Trophoblast cell (in vitro differentiated cells and primary cell): ENCODE measurements around the gene ARHGAP10.

Source experiments
- DNase-seq, 2 donors: peaks; one replicate each; pipeline ENCODE4 v3.0.0-alpha.2; 2016
- H2AFZ ChIP-seq: 2 replicates; pipeline ENCODE4 v1.6.1; 2013; ENCODE audit warnings: low read length, moderate library complexity, mild to moderate bottlenecking; ENCODE audit not compliant: insufficient read depth, poor library complexity
- H2AK5ac ChIP-seq: 2 replicates; pipeline ENCODE4 v1.6.1; 2013; ENCODE audit warnings: mild to moderate bottlenecking, low read length
- H2BK120ac ChIP-seq: 2 replicates; pipeline ENCODE4 v1.6.1; 2013; ENCODE audit warnings: low read length, mild to moderate bottlenecking, moderate library complexity; ENCODE audit not compliant: insufficient read depth, poor library complexity
- H2BK12ac ChIP-seq: 2 replicates; pipeline ENCODE4 v1.6.1; 2013; ENCODE audit warnings: mild to moderate bottlenecking, low read length, moderate library complexity
- H2BK5ac ChIP-seq: 2 replicates; pipeline ENCODE4 v1.6.1; 2013; ENCODE audit warnings: low read length, low read depth, moderate library complexity, mild to moderate bottlenecking; ENCODE audit not compliant: poor library complexity
- H3K14ac ChIP-seq: 2 replicates; pipeline ENCODE4 v1.6.1; 2013; ENCODE audit warnings: mild to moderate bottlenecking, low read length
- H3K18ac ChIP-seq: 2 replicates; pipeline ENCODE4 v1.6.1; 2013; ENCODE audit warnings: mild to moderate bottlenecking, low read length
- H3K23ac ChIP-seq: 2 replicates; pipeline ENCODE4 v1.6.1; 2013; ENCODE audit warnings: low read length
- H3K27ac ChIP-seq: 2 replicates; pipeline ENCODE4 v1.5.1; 2013; ENCODE audit warnings: low read depth, mild to moderate bottlenecking, inconsistent platforms, low read length, moderate library complexity
- H3K27me3 ChIP-seq: 2 replicates; pipeline ENCODE4 v1.6.1; 2013; ENCODE audit warnings: inconsistent platforms, mild to moderate bottlenecking, low read length, moderate library complexity; ENCODE audit not compliant: insufficient read depth
- H3K36me3 ChIP-seq, 2 experiments: 1 replicate in 1 of 2; 2 replicates in 1 of 2; pipeline ENCODE4 v1.6.1; 2013; ENCODE audit warnings: low read length in 2 of 2, mild to moderate bottlenecking in 2 of 2, moderate library complexity in 1 of 2; ENCODE audit not compliant: insufficient read depth in 2 of 2, control insufficient read depth in 1 of 2
- H3K4ac ChIP-seq: 2 replicates; pipeline ENCODE4 v1.6.1; 2013; ENCODE audit warnings: low read depth, mild to moderate bottlenecking, low read length, moderate library complexity
- H3K4me1 ChIP-seq, 2 experiments: 1 replicate in 1 of 2; 2 replicates in 1 of 2; pipeline ENCODE4 v1.6.1; 2013; ENCODE audit warnings: low read length in 2 of 2, mild to moderate bottlenecking in 2 of 2, moderate library complexity in 1 of 2; ENCODE audit not compliant: insufficient read depth in 2 of 2, control insufficient read depth in 1 of 2
- H3K4me2 ChIP-seq: 2 replicates; pipeline ENCODE4 v1.6.1; 2013; ENCODE audit warnings: inconsistent platforms, mild to moderate bottlenecking, low read length, moderate library complexity
- H3K4me3 ChIP-seq: 2 replicates; pipeline ENCODE4 v1.5.1; 2013; ENCODE audit warnings: mild to moderate bottlenecking, low read depth, low read length, inconsistent platforms
- H3K79me1 ChIP-seq: one replicate; pipeline ENCODE4 v1.6.1; 2013; ENCODE audit warnings: low read length
- H3K79me2 ChIP-seq: 2 replicates; pipeline ENCODE4 v1.6.1; 2013; ENCODE audit warnings: low read length, mild to moderate bottlenecking; ENCODE audit not compliant: control insufficient read depth, insufficient read depth, poor library complexity
- H3K9ac ChIP-seq: 2 replicates; pipeline ENCODE4 v1.6.1; 2013; ENCODE audit warnings: mild to moderate bottlenecking, low read length
- H3K9me3 ChIP-seq: 2 replicates; pipeline ENCODE4 v1.6.1; 2013; ENCODE audit warnings: low read depth, mild to moderate bottlenecking, control low read depth, inconsistent platforms, low read length; ENCODE audit not compliant: insufficient read depth
- H4K12ac ChIP-seq: 2 replicates; pipeline ENCODE4 v1.6.1; 2013; ENCODE audit warnings: low read depth, mild to moderate bottlenecking, low read length, moderate library complexity
- H4K8ac ChIP-seq: 2 replicates; pipeline ENCODE4 v1.6.1; 2013; ENCODE audit warnings: low read depth, mild to moderate bottlenecking, low read length, moderate library complexity
- H4K91ac ChIP-seq: one replicate; pipeline ENCODE4 v1.6.1; 2013; ENCODE audit warnings: low read depth, mild to moderate bottlenecking, low read length, moderate library complexity
- WGBS: extraction: QIAGEN DNeasy Blood & Tissue Kit; methylation state at CpG from one replicate; pipeline ENCODE4 v1.1.7; 2013; ENCODE audit warnings: missing lambda C conversion rate; ENCODE audit not compliant: insufficient read length, insufficient coverage; ENCODE audit errors: extremely low coverage; 5-methylcytosine and 5-hydroxymethylcytosine counted together

Gene ARHGAP10

DNA sequence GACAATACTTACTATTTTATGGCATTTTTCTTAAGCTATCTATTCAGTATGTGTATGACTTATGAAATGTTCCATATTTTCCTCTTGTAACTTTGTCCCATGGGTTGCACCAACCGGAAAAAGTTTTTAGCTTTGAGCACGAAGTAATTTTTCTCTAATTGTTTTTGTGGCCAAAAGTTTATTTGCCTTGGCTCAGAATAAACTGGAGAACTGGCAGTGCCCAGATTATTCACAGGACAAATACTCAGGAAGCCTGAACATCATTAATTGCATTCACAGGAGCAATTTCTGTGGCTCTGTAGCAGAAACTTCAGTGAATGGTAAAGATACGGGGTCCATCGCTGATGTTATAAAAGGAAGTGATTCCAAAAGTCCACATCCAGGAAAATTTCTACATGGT, 184.5 kb downstream of the ARHGAP10 start:
- H3K27me3 ChIP-seq = no peaks in the 10 kb centered on the region
- no peaks in the 10 kb centered on the region for H3K79me1 ChIP-seq
- peaks cover 5 to 6% of the 10 kb centered on the region in 2 experiments for H3K36me3 ChIP-seq
- H2AK5ac ChIP-seq = no peak overlapping the region
- H3K79me2 ChIP-seq = no peaks in the 10 kb centered on the region
- H3K18ac ChIP-seq = no peak overlapping the region
- H3K4me1 ChIP-seq = no peaks in the 10 kb centered on the region
- H3K14ac ChIP-seq = no peak overlapping the region
- H2BK5ac ChIP-seq = no peak overlapping the region
- H3K9me3 ChIP-seq = no peaks in the 10 kb centered on the region
- H3K23ac ChIP-seq = no peak overlapping the region
- no peak for DNase-seq
- H2AFZ ChIP-seq = no peak overlapping the region
- H2BK120ac ChIP-seq = no peak overlapping the region
- no peak overlapping the region for H3K4me3 ChIP-seq
- WGBS = no CpG with 5 or more reads among the region's 4 CpGs
- no peak overlapping the region for H3K9ac ChIP-seq
- no peak overlapping the region for H3K4ac ChIP-seq
- H3K4me2 ChIP-seq = no peak overlapping the region
- H2BK12ac ChIP-seq = no peak overlapping the region
- no peak overlapping the region for H4K91ac ChIP-seq
- no peak overlapping the region for H3K27ac ChIP-seq
- no peak overlapping the region for H4K12ac ChIP-seq
- H4K8ac ChIP-seq = no peak overlapping the region

DNA sequence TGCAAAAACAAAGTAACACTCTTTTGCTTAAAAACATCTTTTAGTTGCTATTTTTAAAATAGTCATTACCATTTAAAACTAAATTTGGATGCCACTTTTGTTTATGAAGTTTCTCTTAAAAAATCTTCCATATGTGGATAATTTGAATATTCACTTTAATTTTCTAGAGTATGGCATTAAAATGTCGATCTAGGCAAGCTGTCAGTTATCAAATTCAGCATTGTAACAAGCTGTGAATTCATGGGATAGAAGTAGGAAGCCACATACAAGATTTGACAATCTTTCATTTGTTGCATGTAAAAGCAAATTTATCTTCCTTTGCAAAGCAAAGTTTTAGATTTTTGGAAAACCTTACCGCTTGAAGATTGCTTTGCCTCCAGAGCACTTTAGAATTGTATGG, 191.5 kb downstream of the ARHGAP10 start:
- Histone ChIP-seq H4K91ac (no peak overlapping the region), H3K4ac (no peak overlapping the region), H3K18ac (no peak overlapping the region), H4K12ac (no peak overlapping the region), H2AK5ac (no peak overlapping the region), H2BK5ac (no peak overlapping the region), H3K4me2 (no peak overlapping the region), H2BK120ac (no peak overlapping the region), H3K79me2 (no peaks in the 10 kb centered on the region), H2BK12ac (no peak overlapping the region), H3K27ac (no peak overlapping the region), H3K79me1 (no peaks in the 10 kb centered on the region), H3K4me1 (no peaks in the 10 kb centered on the region), H3K36me3 (peaks cover 0 to 2% of the 10 kb centered on the region in 2 experiments), H4K8ac (no peak overlapping the region), H3K27me3 (no peaks in the 10 kb centered on the region), H3K9me3 (no peaks in the 10 kb centered on the region), H3K4me3 (no peak overlapping the region), H3K23ac (no peak overlapping the region), H2AFZ (no peak overlapping the region), H3K9ac (no peak overlapping the region), H3K14ac (no peak overlapping the region)
- no CpG with 5 or more reads among the region's 2 CpGs for WGBS
- no peak for DNase-seq

DNA sequence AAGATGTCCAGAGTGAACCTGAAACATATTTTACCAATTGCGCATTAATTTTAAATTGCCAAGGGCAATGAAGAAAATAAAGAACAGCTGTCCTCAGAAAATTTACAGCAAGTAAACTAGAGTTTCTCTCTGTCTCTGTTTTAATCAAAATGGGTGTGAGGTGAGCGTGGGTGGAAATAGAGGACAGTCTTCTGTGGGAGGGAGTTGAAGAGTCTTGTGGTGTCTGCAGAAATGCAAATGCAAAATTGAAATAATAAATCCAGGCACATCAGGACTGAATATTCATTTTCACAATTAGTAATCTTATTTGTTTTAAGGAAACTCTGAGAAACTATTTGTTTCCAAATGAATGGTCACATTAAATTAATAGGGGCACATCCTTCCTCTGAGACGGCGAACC, 192.0 kb downstream of the ARHGAP10 start:
- H4K8ac ChIP-seq = no peak overlapping the region
- H4K91ac ChIP-seq = no peak overlapping the region
- no peaks in the 10 kb centered on the region for H3K79me2 ChIP-seq
- no peak overlapping the region for H3K18ac ChIP-seq
- no peaks in the 10 kb centered on the region for H3K27me3 ChIP-seq
- no peak overlapping the region for H2AK5ac ChIP-seq
- H2BK12ac ChIP-seq = no peak overlapping the region
- no peak overlapping the region for H3K9ac ChIP-seq
- WGBS = no CpG with 5 or more reads among the region's 4 CpGs
- no peaks in the 10 kb centered on the region for H3K9me3 ChIP-seq
- H3K23ac ChIP-seq = no peak overlapping the region
- no peak overlapping the region for H3K4me2 ChIP-seq
- no peak overlapping the region for H3K4ac ChIP-seq
- no peaks in the 10 kb centered on the region for H3K4me1 ChIP-seq
- no peak overlapping the region for H2AFZ ChIP-seq
- H3K79me1 ChIP-seq = no peaks in the 10 kb centered on the region
- DNase-seq = no peak
- H3K4me3 ChIP-seq = no peak overlapping the region
- no peak overlapping the region for H2BK120ac ChIP-seq
- H2BK5ac ChIP-seq = no peak overlapping the region
- H3K14ac ChIP-seq = no peak overlapping the region
- H4K12ac ChIP-seq = no peak overlapping the region
- peaks cover 0 to 2% of the 10 kb centered on the region in 2 experiments for H3K36me3 ChIP-seq
- H3K27ac ChIP-seq = no peak overlapping the region

DNA sequence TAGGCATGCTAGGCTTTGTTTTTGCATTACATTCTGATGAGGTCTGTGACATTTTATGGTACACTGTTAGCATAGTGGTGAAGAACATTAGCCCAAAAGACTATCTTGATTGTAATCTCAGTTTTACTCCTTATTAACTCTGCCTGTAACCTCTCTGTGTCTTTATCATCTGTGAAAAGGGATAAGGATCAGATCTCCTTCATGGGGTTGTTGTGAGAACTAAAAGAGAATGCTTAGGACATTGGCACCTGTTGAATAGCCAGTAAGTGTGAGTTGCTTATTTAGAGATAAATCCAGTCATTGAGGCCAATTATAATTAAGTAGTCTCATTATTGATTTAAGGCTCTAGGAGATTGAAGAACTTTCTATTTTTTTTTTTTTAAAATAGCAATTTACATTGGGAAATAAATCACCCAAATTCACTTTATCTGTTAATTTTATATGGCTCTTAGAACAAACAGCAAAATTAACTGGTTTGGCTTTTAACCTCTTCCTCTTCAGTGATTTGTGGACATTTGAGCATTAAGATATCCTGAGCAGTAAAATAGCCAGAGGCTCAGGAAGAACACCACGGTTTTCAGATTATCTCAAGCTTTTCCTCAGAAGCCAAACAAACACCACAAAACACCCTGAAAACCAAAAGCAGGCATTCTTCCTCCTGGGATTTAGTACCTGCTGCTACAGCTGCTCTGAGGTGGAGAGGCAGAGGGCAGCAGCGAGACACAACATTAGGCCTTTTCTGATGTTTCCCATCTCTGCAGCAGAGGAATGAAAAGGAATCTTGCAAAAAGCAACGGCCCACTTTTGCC, 192.9 kb downstream of the ARHGAP10 start:
- Histone ChIP-seq H3K18ac (no peak overlapping the region), H4K91ac (no peak overlapping the region), H2AK5ac (no peak overlapping the region), H3K9ac (no peak overlapping the region), H3K14ac (no peak overlapping the region), H3K4me1 (no peaks in the 10 kb centered on the region), H3K27ac (no peak overlapping the region), H3K4me3 (no peak overlapping the region), H4K12ac (no peak overlapping the region), H3K27me3 (no peaks in the 10 kb centered on the region), H3K79me1 (no peaks in the 10 kb centered on the region), H3K79me2 (no peaks in the 10 kb centered on the region), H3K36me3 (peaks cover 0 to 2% of the 10 kb centered on the region in 2 experiments), H3K4ac (no peak overlapping the region), H2BK12ac (no peak overlapping the region), H3K23ac (no peak overlapping the region), H3K9me3 (no peaks in the 10 kb centered on the region), H2AFZ (no peak overlapping the region), H3K4me2 (no peak overlapping the region), H4K8ac (no peak overlapping the region), H2BK5ac (no peak overlapping the region), H2BK120ac (no peak overlapping the region)
- WGBS = no CpG with 5 or more reads among the region's 3 CpGs
- DNase-seq = no peak
